DMS 273 (cell line): ENCODE data around the gene C1QL2.

Experiments
- DNase-seq: peaks from one replicate; lab custom pipeline; 2025; ENCODE audit not compliant: unreplicated experiment; lab: John Stamatoyannopoulos, UW

The C1QL2 gene

DNA sequence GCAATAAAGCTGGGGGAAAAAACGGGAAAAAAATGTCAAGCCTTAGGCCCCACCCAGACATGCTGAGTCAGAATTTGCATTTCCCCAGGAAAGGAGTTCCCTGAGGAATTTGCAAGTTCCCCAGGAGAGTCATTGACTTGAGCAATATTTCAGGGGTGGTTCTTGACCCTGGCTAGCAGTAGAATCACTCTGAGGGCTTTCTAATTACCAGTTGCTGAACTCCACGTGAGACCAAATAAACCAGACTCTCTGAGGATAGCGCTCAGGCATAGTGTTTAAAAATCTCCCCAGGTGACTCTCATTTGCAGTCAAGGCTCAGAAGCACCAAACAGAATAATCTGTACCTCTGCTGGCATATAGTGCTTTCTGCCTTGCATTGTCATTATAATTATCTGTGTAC is 48.7 kb downstream of the C1QL2 start:
- no peak for DNase-seq

DNA sequence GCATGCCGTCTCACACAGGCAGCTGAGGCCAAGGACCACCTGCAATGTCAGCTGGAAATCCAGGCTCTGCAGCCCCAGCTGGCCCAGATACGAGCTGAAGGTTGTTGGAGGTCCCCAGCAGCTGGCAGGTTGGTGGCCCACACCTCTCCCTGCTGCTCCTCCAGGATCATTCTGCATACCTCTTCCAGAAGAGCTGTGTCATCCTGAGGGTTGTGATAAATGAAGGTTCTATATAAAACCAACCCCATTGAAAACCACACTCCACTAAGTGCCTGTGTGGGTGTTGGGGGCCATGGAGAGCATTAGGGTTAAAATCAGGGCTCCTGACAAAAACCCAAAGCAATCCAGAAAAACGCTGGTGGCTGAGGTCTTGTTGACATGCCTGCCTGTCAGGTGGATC is 50.4 kb downstream of the C1QL2 start:
- no peak for DNase-seq

DNA sequence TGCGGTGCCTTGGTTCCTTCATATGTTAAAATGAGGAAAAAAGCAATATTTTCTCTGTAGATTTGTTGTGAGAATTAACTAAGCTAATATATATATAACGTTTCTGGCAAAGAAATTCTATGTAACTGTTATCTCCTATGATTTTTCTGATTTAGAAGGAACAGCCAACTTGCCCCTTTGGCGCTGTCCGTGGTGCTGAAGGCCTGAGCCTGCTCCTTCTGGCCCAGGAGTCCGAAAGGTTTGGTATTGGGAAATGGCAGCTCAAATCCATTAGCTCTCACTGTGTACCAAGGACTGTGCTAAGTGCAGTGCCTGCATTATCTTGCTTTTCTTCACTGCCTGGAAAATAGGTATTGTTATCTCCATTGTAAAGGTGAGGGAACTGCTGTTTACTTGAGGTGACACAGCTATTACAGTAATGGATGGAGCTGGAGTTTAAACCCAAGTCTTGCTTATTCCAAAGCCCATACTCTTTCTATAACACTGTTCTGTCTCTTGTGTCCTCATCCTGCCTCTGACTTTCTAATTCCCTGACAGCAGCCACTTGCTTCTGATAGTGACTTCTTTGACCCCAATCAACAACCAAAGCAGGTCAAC is 52.2 kb downstream of the C1QL2 start:
- peak; percentile 58 for DNase-seq
